ENCODE measurements around the gene CSNK1G2.

DNA sequence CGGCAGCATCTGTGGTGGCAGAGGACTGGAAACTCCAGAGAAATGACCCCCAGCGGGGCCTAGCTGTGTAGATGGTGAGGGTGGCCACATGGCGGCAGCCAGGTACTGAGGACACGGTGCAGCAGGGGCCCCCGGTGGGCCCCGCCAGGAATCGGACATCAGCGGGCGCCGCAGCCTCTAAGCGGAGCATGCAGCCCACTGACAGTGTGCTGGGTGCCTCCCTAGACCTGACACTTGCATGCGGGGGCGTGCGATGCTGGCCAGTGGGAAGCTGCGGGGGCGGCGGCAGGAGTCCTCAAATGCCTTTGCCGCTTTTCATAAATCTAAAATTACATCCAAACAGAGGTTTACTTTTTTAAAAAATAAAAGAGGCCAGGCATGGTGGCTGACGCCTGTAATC is 19.6 kb upstream of the CSNK1G2 start:
- no peak for TF ChIP-seq CTCF (IDR thresholded peaks at IDR 0.05)
- no peak for TF ChIP-seq EZH2 (IDR thresholded peaks at IDR 0.05; ENCODE audit: borderline replicate concordance, insufficient read depth, low read depth, low read length, poor library complexity, severe bottlenecking)
